Stimulated activated CD8-positive, alpha-beta memory T cell treated with anti-CD3 and anti-CD28 coated beads, Interleukin-7, amount 100 ng/mL, for 48 hours (primary cell): ENCODE results near the gene ATF5.

Source experiments
- DNase-seq, 2 donors: peaks; one replicate each; pipeline ENCODE4 v3.0.0-alpha.2; 2020; ENCODE audit warnings: low read depth in 1 of 2; ENCODE audit errors: extremely low read depth in 1 of 2

The ATF5 gene

GRCh38 chr19:49971991-49972411 is 43.0 kb downstream of the ATF5 start:
- DNase-seq, result no peak

GRCh38 chr19:49972841-49973240 is 43.8 kb downstream of the ATF5 start:
- DNase-seq, result no peak

- DNase-seq, result no peak
Measured at GRCh38 chr19:49973987-49974386, 45.0 kb downstream of the ATF5 start.

- DNase-seq, result no peak
Measured at GRCh38 chr19:49975051-49975450, 46.0 kb downstream of the ATF5 start.

GRCh38 chr19:49976496-49976895 is 47.5 kb downstream of the ATF5 start:
- DNase-seq, result no peak

GRCh38 chr19:49977076-49977475 is 48.1 kb downstream of the ATF5 start:
- no peak for DNase-seq

GRCh38 chr19:49977881-49978280 is 48.9 kb downstream of the ATF5 start:
- no peak for DNase-seq

- no peak for DNase-seq
Measured at GRCh38 chr19:49978324-49978723, 49.3 kb downstream of the ATF5 start.

- DNase-seq, result no peak
Measured at GRCh38 chr19:49981603-49982593, 52.9 kb downstream of the ATF5 start.
